HCT116 (cell line): ENCODE results near the gene HSD17B7. TPM values are rescaled to one million over a fixed set of nuclear protein-coding genes. Genes with fewer than 3 reads are reported as not detected.

Experiments
- ATAC-seq: fragments of 200-7000 bp; cut with Tn5 transposase; 2 replicates; pipeline ENCODE4 v1.9.1; 2020; ENCODE audit warnings: mild to moderate bottlenecking, moderate library complexity
- BruUV-seq: library from RNA; stranded (reverse); fragments of 400-500 nt; replicated peaks from 2 replicates; lab custom pipeline; 2021; lab: Mats Ljungman, UMichigan
- CTCF ChIA-PET: fragments of 300-600 bp; sonication (Branson Sonifier 250); formaldehyde crosslinking; loops from one replicate; lab custom pipeline; 2021; ENCODE audit warnings: antibody characterized with exemption; lab: Charles Lee
- POLR2A ChIA-PET: fragments of 300-600, 350-600 bp; sonication (Branson Sonifier 250); formaldehyde crosslinking; loops from one replicate; lab custom pipeline; 2021; ENCODE audit warnings: antibody characterized with exemption; lab: Charles Lee
- RAD21 ChIA-PET, 2 experiments: fragments of 300-600 bp; sonication (Branson Sonifier 250); formaldehyde crosslinking; loops; one replicate each; lab custom pipeline; 2023; ENCODE audit warnings: low total read pairs in 2 of 2; ENCODE audit not compliant: uncharacterized antibody in 2 of 2, unreplicated experiment in 2 of 2, low non-redundant PET in 1 of 2; lab: Charles Lee
- DNase-seq: peaks from one replicate; pipeline ENCODE4 v3.0.0-alpha.2; 2010; ENCODE audit warnings: low read depth, low spot score
- H2AFZ ChIP-seq: fragments of 200-600 bp; shearing (Covaris generic), sonication (generic); 2 replicates; pipeline ENCODE4 v1.6.1; 2017; ENCODE audit warnings: low read depth, mixed run types, mixed read lengths, antibody characterized with exemption, low read length; ENCODE audit not compliant: poor library complexity, severe bottlenecking
- H3K27ac ChIP-seq: 2 replicates; pipeline ENCODE4 v1.5.1; 2012; ENCODE audit warnings: low read depth, low read length
- H3K27me3 ChIP-seq: fragments of 200-600 bp; sonication (generic); 2 replicates; pipeline ENCODE4 v1.6.1; 2016; ENCODE audit warnings: mixed run types, low read length, mixed read lengths; ENCODE audit not compliant: insufficient read depth
- H3K36me3 ChIP-seq, 2 experiments: fragments of 200-500 bp in 1 of 2; fragments of 200-600 bp in 1 of 2; sonication (Bioruptor generic) in 1 of 2; sonication (generic) in 1 of 2; 2 replicates each; pipeline versions ENCODE4 v1.5.1 to v1.6.1; 2014 to 2016; ENCODE audit warnings: low read length in 2 of 2, inconsistent platforms in 1 of 2, mixed read lengths in 1 of 2, mixed run types in 1 of 2; ENCODE audit not compliant: insufficient read depth in 2 of 2, control insufficient read depth in 1 of 2
- H3K4me1 ChIP-seq, 2 experiments: fragments of 200-600 bp in 1 of 2; sonication (generic) in 1 of 2; 2 replicates each; pipeline versions ENCODE4 v1.5.1 to v1.6.1; 2012 to 2017; ENCODE audit warnings: low read length in 2 of 2, inconsistent platforms in 1 of 2, mild to moderate bottlenecking in 1 of 2, mixed read lengths in 1 of 2, mixed run types in 1 of 2, moderate library complexity in 1 of 2; ENCODE audit not compliant: insufficient read depth in 2 of 2, control insufficient read depth in 1 of 2
- H3K4me2 ChIP-seq: fragments of 200-600 bp; sonication (generic); 2 replicates; pipeline ENCODE4 v1.6.1; 2017; ENCODE audit warnings: mixed run types, low read length, mixed read lengths
- H3K4me3 ChIP-seq, 2 experiments: fragments of 200-600 bp in 1 of 2; sonication (generic) in 1 of 2; replicated peaks in 1 of 2; 2 replicates each; pipeline ENCODE4 v1.5.1; 2011 to 2016; ENCODE audit warnings: low read length in 2 of 2, control low read depth in 1 of 2, low read depth in 1 of 2, mild to moderate bottlenecking in 1 of 2, mixed read lengths in 1 of 2, mixed run types in 1 of 2
- H3K79me2 ChIP-seq: fragments of 200-600 bp; sonication (generic); 2 replicates; pipeline ENCODE4 v1.6.1; 2017; ENCODE audit warnings: mild to moderate bottlenecking, mixed run types, low read length, moderate library complexity, mixed read lengths; ENCODE audit not compliant: insufficient read depth
- H3K9ac ChIP-seq: fragments of 200-600 bp; sonication (generic); 2 replicates; pipeline ENCODE4 v1.6.1; 2016; ENCODE audit warnings: low read length, mixed read lengths
- H3K9me2 ChIP-seq: fragments of 200-600 bp; sonication (generic), shearing (Covaris generic); 2 replicates; pipeline ENCODE4 v1.6.1; 2017; ENCODE audit warnings: mixed run types, mild to moderate bottlenecking, moderate library complexity; ENCODE audit not compliant: insufficient read depth
- H3K9me3 ChIP-seq, 2 experiments: fragments of 200-500 bp in 1 of 2; fragments of 200-600 bp in 1 of 2; sonication (Bioruptor generic) in 1 of 2; sonication (generic) in 1 of 2; 2 replicates each; pipeline ENCODE4 v1.6.1; 2014 to 2017; ENCODE audit warnings: low read length in 2 of 2, mixed read lengths in 2 of 2, inconsistent platforms in 1 of 2, low read depth in 1 of 2, mild to moderate bottlenecking in 1 of 2, mixed run types in 1 of 2, moderate library complexity in 1 of 2; ENCODE audit not compliant: control insufficient read depth in 1 of 2, insufficient read depth in 1 of 2
- H4K20me1 ChIP-seq: fragments of 200-600 bp; sonication (generic), shearing (Covaris generic); 2 replicates; pipeline ENCODE4 v1.6.1; 2017; ENCODE audit warnings: mixed run types, mild to moderate bottlenecking, moderate library complexity; ENCODE audit not compliant: insufficient read depth
- CTCF ChIP-seq, 3 experiments: fragments of 200-600 bp in 1 of 3; sonication (generic) in 1 of 3; IDR thresholded peaks in 2 of 3; conservative IDR thresholded peaks in 1 of 3; 2 replicates each; pipeline ENCODE4 v1.5.1; 2012 to 2017; ENCODE audit warnings: low read depth in 2 of 3, low read length in 2 of 3, antibody characterized with exemption in 1 of 3, borderline replicate concordance in 1 of 3, control low read depth in 1 of 3, mild to moderate bottlenecking in 1 of 3, mixed read lengths in 1 of 3, mixed run types in 1 of 3, moderate library complexity in 1 of 3; ENCODE audit not compliant: insufficient read depth in 1 of 3
- POLR2A ChIP-seq: IDR thresholded peaks from 2 replicates; pipeline ENCODE4 v1.7.0; 2011; ENCODE audit warnings: borderline replicate concordance; ENCODE audit not compliant: insufficient read depth, insufficient read length; ENCODE audit errors: extremely low read depth
- RAD21 ChIP-seq: IDR thresholded peaks from 2 replicates; pipeline ENCODE4 v1.6.1; 2012; ENCODE audit warnings: low read depth, mild to moderate bottlenecking
- SIN3A ChIP-seq: IDR thresholded peaks from 2 replicates; pipeline ENCODE4 v1.6.1; 2012; ENCODE audit warnings: low read depth
- intact Hi-C: fragments of 100-400 bp; cut with micrococcal nuclease; formaldehyde crosslinking; loops from 2 replicates; pipeline ENCODE4 v1.10.0; 2022
- total RNA-seq: library from RNA; stranded (reverse); gene quantifications from one replicate; pipeline ENCODE4 v1.2.1, GENCODE V29; 2021; ENCODE audit not compliant: unreplicated experiment

The HSD17B7 gene
- total RNA-seq, 1 experiment from 2014 or later: 22.6 TPM

- Histone ChIP-seq H3K27me3 (no peaks in the 10 kb centered on the region; the same call in 1 of the 2 replicates), H2AFZ (no peak overlapping the region), H3K9me2 (no peaks in the 10 kb centered on the region; the same call in 1 of the 2 replicates), H3K4me1 (peaks cover 0 to 15% of the 10 kb centered on the region in 2 experiments; a peak in 2 of 4 replicates), H3K9me3 (no peaks in the 10 kb centered on the region), H3K9ac (no peak overlapping the region), H3K4me3 (no peak overlapping the region), H3K4me2 (no peak overlapping the region), H4K20me1 (no peaks in the 10 kb centered on the region), H3K27ac (no peak overlapping the region), H3K36me3 (no peaks in the 10 kb centered on the region), H3K79me2 (no peaks in the 10 kb centered on the region)
- intact Hi-C loops: no loop called here
- BruUV-seq: no TSS peak
- CTCF ChIA-PET: no interaction called here
- no peak for TF ChIP-seq POLR2A
- TF ChIP-seq RAD21: no peak
- DNase-seq (no peak), ATAC-seq (no peak)
- POLR2A ChIA-PET: no interaction called here
- RAD21 ChIA-PET: no interaction called here
These were observed 36.4 kb upstream of the HSD17B7 start for GRCh38 chr1:162753998-162754585.

- TF ChIP-seq CTCF (IDR thresholded peaks at IDR 0.05 in 2 of 3, conservative IDR thresholded peaks at IDR 0.05 in 1 of 3; ENCODE audit: borderline replicate concordance in 1 of 3, insufficient read depth in 1 of 3, low read depth in 2 of 3, low read length in 2 of 3) (no peak), SIN3A (no peak)
- Histone ChIP-seq H3K79me2 (no peaks in the 10 kb centered on the region), H3K9ac (no peak overlapping the region), H3K4me3 (no peak overlapping the region), H3K27me3 (no peaks in the 10 kb centered on the region; the same call in 1 of the 2 replicates), H3K4me2 (no peak overlapping the region), H3K27ac (no peak overlapping the region), H3K9me3 (no peaks in the 10 kb centered on the region), H3K4me1 (peaks cover 0 to 15% of the 10 kb centered on the region in 2 experiments; a peak in 2 of 4 replicates), H3K36me3 (no peaks in the 10 kb centered on the region), H2AFZ (no peak overlapping the region), H4K20me1 (no peaks in the 10 kb centered on the region), H3K9me2 (no peaks in the 10 kb centered on the region; the same call in 1 of the 2 replicates)
- BruUV-seq: no TSS peak
- no peak for ATAC-seq
- CTCF ChIA-PET: no interaction called here
- POLR2A ChIA-PET: no interaction called here
- intact Hi-C loops: no loop called here
- RAD21 ChIA-PET: no interaction called here
- no peak for DNase-seq
These were observed 35.2 kb upstream of the HSD17B7 start for GRCh38 chr1:162755306-162755705.
